GM12878 (cell line): ENCODE measurements around the gene CCDC181. TPM values are rescaled to one million over a fixed set of nuclear protein-coding genes. Genes with fewer than 3 reads are reported as not detected.

Source experiments
- ATAC-seq: fragments of 200-7000 bp; cut with Tn5 transposase; 3 replicates; pipeline ENCODE4 v1.9.1; 2020; ENCODE audit warnings: mild to moderate bottlenecking, moderate library complexity
- BruUV-seq: library from RNA; stranded (reverse); fragments of 400-500 nt; replicated peaks from 2 replicates; lab custom pipeline; 2021; lab: Mats Ljungman, UMichigan
- CTCF ChIA-PET: fragments of 300-600 bp; sonication (Branson Sonifier 250); formaldehyde crosslinking; extraction: SDS; loops from one replicate; lab custom pipeline; 2021; ENCODE audit warnings: inconsistent platforms; lab: Yijun Ruan, JAX
- POLR2A ChIA-PET: fragments of 350-600 bp; formaldehyde crosslinking; extraction: SDS; loops from one replicate; lab custom pipeline; 2021; ENCODE audit warnings: inconsistent platforms; lab: Charles Lee
- RAD21 ChIA-PET: fragments of 300-600 bp; sonication (Branson Sonifier 250); formaldehyde crosslinking; loops from one replicate; lab custom pipeline; 2023; ENCODE audit warnings: antibody characterized with exemption; ENCODE audit not compliant: unreplicated experiment; lab: Charles Lee
- SMC1A ChIA-PET: fragments of 300-600 bp; sonication (Branson Sonifier 250); formaldehyde crosslinking; loops from one replicate; lab custom pipeline; 2023; ENCODE audit not compliant: unreplicated experiment, uncharacterized antibody; lab: Charles Lee
- DNase-seq: peaks from one replicate; pipeline ENCODE4 v3.0.0-alpha.2; 2011; ENCODE audit warnings: low read depth, low spot score
- FAIRE-seq: peaks from 3 replicates; lab custom pipeline; 2011; peaks lifted over from hg19 to GRCh38; lab: Jason Lieb, UNC
- H2AFZ ChIP-seq: 2 replicates; pipeline ENCODE4 v1.6.0; 2011; ENCODE audit warnings: low read depth, low read length, control low read depth; ENCODE audit not compliant: control insufficient read depth
- H3K27ac ChIP-seq: 2 replicates; pipeline ENCODE4 v1.5.1; 2011; ENCODE audit warnings: control low read depth; ENCODE audit not compliant: control insufficient read depth, insufficient read depth
- H3K27me3 ChIP-seq, 2 experiments: replicated peaks in 1 of 2; 2 replicates each; pipeline versions ENCODE4 v1.6.0 to v1.6.1; 2011; ENCODE audit warnings: low read length in 1 of 2; ENCODE audit not compliant: control insufficient read depth in 2 of 2, insufficient read depth in 2 of 2
- H3K36me3 ChIP-seq, 2 experiments: 2 replicates each; pipeline ENCODE4 v1.5.1; 2011; ENCODE audit warnings: low read length in 1 of 2; ENCODE audit not compliant: control insufficient read depth in 2 of 2, insufficient read depth in 2 of 2
- H3K4me1 ChIP-seq: 2 replicates; pipeline ENCODE4 v1.6.1; 2011; ENCODE audit warnings: mild to moderate bottlenecking, low read length, moderate library complexity, mixed read lengths; ENCODE audit not compliant: control insufficient read depth, insufficient read depth
- H3K4me2 ChIP-seq: 2 replicates; pipeline ENCODE4 v1.6.0; 2011; ENCODE audit warnings: control low read depth; ENCODE audit not compliant: control insufficient read depth, insufficient read depth
- H3K4me3 ChIP-seq: fragments of 200-600 bp; sonication (generic); 2 replicates; pipeline ENCODE4 v1.5.1; 2016
- H3K79me2 ChIP-seq: 2 replicates; pipeline ENCODE4 v1.6.0; 2011; ENCODE audit warnings: low read length; ENCODE audit not compliant: control insufficient read depth, insufficient read depth
- H3K9ac ChIP-seq: 2 replicates; pipeline ENCODE4 v1.8.0; 2011; ENCODE audit warnings: low read length, control low read depth, mixed read lengths; ENCODE audit not compliant: control insufficient read depth, insufficient read depth
- H3K9me3 ChIP-seq: replicated peaks from 3 replicates; pipeline ENCODE4 v1.5.1; 2011; ENCODE audit warnings: mild to moderate bottlenecking, low read length; ENCODE audit not compliant: control insufficient read depth, insufficient read depth
- H4K20me1 ChIP-seq: 2 replicates; pipeline ENCODE4 v1.6.0; 2011; ENCODE audit not compliant: control insufficient read depth, insufficient read depth
- BCL11A ChIP-seq: IDR thresholded peaks from 2 replicates; pipeline ENCODE4 v1.6.1; 2011; ENCODE audit warnings: low read depth, low read length
- CHD4 ChIP-seq: fragments of 200-600 bp; sonication (generic); IDR thresholded peaks from 2 replicates; pipeline ENCODE4 v1.6.1; 2016; ENCODE audit warnings: mild to moderate bottlenecking
- ELK1 ChIP-seq: IDR thresholded peaks from 2 replicates; pipeline ENCODE4 v1.6.1; 2012; ENCODE audit warnings: low read depth, low read length, improper control_type of control experiment
- NR2F1 ChIP-seq: fragments of 450-650 bp; conservative IDR thresholded peaks from 2 replicates; pipeline ENCODE4 v1.6.1; 2017; ENCODE audit warnings: mild to moderate bottlenecking
- POLR2A ChIP-seq: IDR thresholded peaks from 2 replicates; pipeline ENCODE4 v1.6.1; 2011; ENCODE audit warnings: low read depth, mild to moderate bottlenecking, low read length
- PRDM15 ChIP-seq: fragments of 450-650 bp; formaldehyde crosslinking; IDR thresholded peaks from 2 replicates; pipeline ENCODE4 v1.4.0; 2020; ENCODE audit warnings: mild to moderate bottlenecking, moderate library complexity
- RELA ChIP-seq: fragments of 450-650 bp; IDR thresholded peaks from 2 replicates; pipeline ENCODE4 v1.8.0; 2014; ENCODE audit warnings: borderline replicate concordance; ENCODE audit not compliant: partially characterized antibody
- TCF12 ChIP-seq: IDR thresholded peaks from 2 replicates; pipeline ENCODE4 v1.6.1; 2011; ENCODE audit warnings: low read depth, mild to moderate bottlenecking, low read length
- TCF3 ChIP-seq: IDR thresholded peaks from 2 replicates; pipeline ENCODE4 v1.6.1; 2012; ENCODE audit warnings: low read depth, mild to moderate bottlenecking, low read length, borderline replicate concordance; ENCODE audit not compliant: insufficient read depth
- YBX1 ChIP-seq: fragments of 450-650 bp; IDR thresholded peaks from 2 replicates; pipeline ENCODE4 v1.6.1; 2016; ENCODE audit warnings: antibody characterized with exemption
- ZBED1 ChIP-seq: IDR thresholded peaks from 2 replicates; pipeline ENCODE4 v1.6.1; 2016; ENCODE audit warnings: borderline replicate concordance
- ZBTB40 ChIP-seq: fragments of 450-650 bp; IDR thresholded peaks from 2 replicates; pipeline ENCODE4 v1.6.1; 2016; ENCODE audit warnings: mild to moderate bottlenecking, moderate library complexity, borderline replicate concordance
- WGBS: methylation state at CpG from one replicate; pipeline ENCODE4 v1.1.6; 2016; ENCODE audit warnings: low lambda C conversion rate; ENCODE audit not compliant: insufficient replicate concordance, insufficient coverage; ENCODE audit errors: missing lambda C conversion rate; 5-methylcytosine and 5-hydroxymethylcytosine counted together
- in situ Hi-C: fragments of 300-500 bp; cut with MboI; formaldehyde crosslinking; loops from 9 replicates; pipeline ENCODE4 v1.14.3; 2018; ENCODE audit warnings: mixed read lengths
- intact Hi-C: fragments of 100-400 bp; cut with micrococcal nuclease; formaldehyde crosslinking; loops from one replicate; pipeline ENCODE4 v1.14.2; 2022; ENCODE audit not compliant: unreplicated experiment
- polyA plus RNA-seq, 11 experiments: library from polyadenylated mRNA; depleted of rRNA in 4 of 11; unstranded in 6 of 11; stranded (reverse) in 5 of 11; fragments of >200 nt; fragmentation: Nextera tagmentation in 4 of 11; fragmentation: Illumina TruSeq in 1 of 11; extraction: Ambion mirVana in 4 of 11; extraction: Trizol in 1 of 11; gene quantifications; 1 replicate in 1 of 11; 2 replicates in 10 of 11; pipeline versions ENCODE4 v1.2.1 to v1.2.3, GENCODE V29; 2011 to 2016; ENCODE audit warnings: inconsistent platforms in 2 of 11, missing spikeins in 2 of 11, low read depth in 1 of 11
- total RNA-seq, 4 experiments: library from RNA; depleted of rRNA in 3 of 4; stranded (reverse); fragments of >200 nt in 3 of 4; fragmentation: Illumina TruSeq in 1 of 4; extraction: Trizol in 1 of 4; gene quantifications; 2 replicates each; pipeline versions ENCODE4 v1.2.1 to v1.2.3, GENCODE V29; 2013 to 2021

Gene CCDC181
- total and polyA plus RNA-seq, 10 of the 15 experiments (the other 5 are each of a cell fraction or from before 2014, with no cell fraction given) = not detected

GRCh38 chr1:169475806-169476387 is 48.6 kb upstream of the CCDC181 start (continued):
- TF ChIP-seq NR2F1 (no peak), ELK1 (no peak), TCF3 (no peak), POLR2A (no peak)
- TF ChIP-seq, all 136 proteins: peak for 0

GRCh38 chr1:169474302-169474995 is 47.2 kb upstream of the CCDC181 start:
- intact Hi-C loops (no loop called here), in situ Hi-C loops (loop anchor here (5.0 kb wide), 1 partner anchor 73 kb away; no protein-coding TSS in a partner anchor)
- RAD21 ChIA-PET = interaction anchor here (0.9 kb wide), 1 partner anchor 54 kb away, joined by 3 read pairs; no protein-coding TSS in a partner anchor
- POLR2A ChIA-PET = no interaction called here
- Histone ChIP-seq H3K4me2 (no peak overlapping the region), H3K9me3 (no peaks in the 10 kb centered on the region), H3K79me2 (no peaks in the 10 kb centered on the region), H3K9ac (no peak overlapping the region), H3K4me3 (no peak overlapping the region), H3K27ac (no peak overlapping the region), H2AFZ (no peak overlapping the region), H3K27me3 (no peaks in the 10 kb centered on the region), H4K20me1 (no peaks in the 10 kb centered on the region), H3K36me3 (0 out of 4 replicates have a peak, but pooled peaks cover 0 to 1% of the 10 kb centered on the region in 2 experiments), H3K4me1 (no peaks in the 10 kb centered on the region)
- WGBS = 100% methylated on average over 1 of the region's 1 CpG
- no peak for DNase-seq
- no TSS peak for BruUV-seq
- CTCF ChIA-PET = interaction anchor here (0.9 to 1.2 kb wide), 2 partner anchors 72 to 127 kb away, joined by 3 to 4 read pairs; no protein-coding TSS in a partner anchor
- no peak for ATAC-seq
- SMC1A ChIA-PET = interaction anchor here (0.7 to 1.8 kb wide), 3 partner anchors 9 to 12 kb away, joined by 3 to 6 read pairs (median 4); partner anchors contain the start of gene SLC19A2
- no peak for FAIRE-seq
- TF ChIP-seq PRDM15 (CRISPR knock-in tag) (no peak), RELA (no peak), CHD4 (no peak), ZBTB40 (no peak), BCL11A (no peak), TCF12 (no peak), NR2F1 (no peak), ZBED1 (no peak), YBX1 (no peak)
